Embryonic facial prominence (tissue), 1 donor: Measurements from ENCODE around the gene ALOXE3.

Source experiments
- DNase-seq: peaks from one replicate; pipeline ENCODE4 v3.0.0-alpha.2; 2016; ENCODE audit errors: extremely low spot score

ALOXE3 gene

DNA sequence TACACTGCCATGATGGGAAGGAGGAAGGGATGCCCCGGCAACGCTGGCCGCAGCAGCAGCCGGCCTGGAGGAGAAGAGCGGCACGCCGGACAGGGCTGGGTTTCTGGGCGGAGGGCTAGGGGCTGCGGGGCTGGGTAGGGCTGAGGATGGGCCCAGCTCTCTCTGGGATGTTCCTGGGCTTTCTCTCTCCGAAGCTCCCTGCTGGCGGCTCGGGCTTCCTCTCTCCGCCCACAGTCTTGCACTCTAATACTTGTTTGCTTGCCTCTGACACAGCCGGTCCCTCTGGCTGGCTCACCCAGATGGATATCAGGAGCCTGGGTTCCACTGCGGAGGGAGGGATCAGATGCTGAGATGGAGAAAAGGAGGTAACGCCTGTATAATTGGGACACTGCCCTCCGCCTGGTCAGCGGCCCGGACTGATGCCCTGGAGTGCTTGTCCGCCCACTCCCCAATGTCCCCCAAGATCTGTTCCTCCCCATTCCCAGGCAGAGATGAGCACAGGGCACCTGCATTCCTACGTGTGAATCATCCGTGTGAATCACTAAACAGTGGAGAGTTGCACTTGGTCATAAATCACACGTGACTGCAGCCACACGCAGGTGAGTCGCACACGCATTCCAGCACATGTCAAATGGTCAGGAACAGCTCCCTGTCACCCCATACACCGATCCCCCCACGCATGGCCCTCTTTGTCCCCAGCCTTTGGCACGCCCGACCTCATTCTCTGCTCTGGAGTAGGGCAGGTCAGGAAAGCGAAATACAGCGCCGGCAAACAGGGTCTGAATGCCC is at the start of gene ALOXE3:
TSS of gene ALOXE3 (minus strand) at position 535 of the 789 bp plus-strand sequence. CDS start at position 11, 524 bp downstream.
- no peak for DNase-seq

DNA sequence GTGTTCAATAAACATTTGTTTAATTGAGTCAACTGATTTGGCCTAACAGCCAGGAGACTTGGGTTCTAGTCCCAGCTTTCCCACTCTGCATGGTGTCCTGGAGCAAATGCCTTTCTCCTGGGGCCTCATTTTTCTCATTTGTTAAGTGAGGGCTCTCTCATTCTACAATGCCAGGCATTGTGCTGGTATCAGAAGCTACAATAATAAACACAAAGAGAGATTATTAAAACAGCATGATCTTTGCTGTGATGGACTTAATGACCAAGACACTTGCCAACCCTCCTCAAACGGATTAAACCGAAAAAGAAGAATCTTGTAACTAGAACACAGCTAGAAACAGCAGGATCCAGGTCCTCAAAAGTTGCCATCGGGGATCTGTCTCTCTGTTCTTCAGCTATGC is 49.2 kb upstream of the ALOXE3 start:
- DNase-seq: no peak

DNA sequence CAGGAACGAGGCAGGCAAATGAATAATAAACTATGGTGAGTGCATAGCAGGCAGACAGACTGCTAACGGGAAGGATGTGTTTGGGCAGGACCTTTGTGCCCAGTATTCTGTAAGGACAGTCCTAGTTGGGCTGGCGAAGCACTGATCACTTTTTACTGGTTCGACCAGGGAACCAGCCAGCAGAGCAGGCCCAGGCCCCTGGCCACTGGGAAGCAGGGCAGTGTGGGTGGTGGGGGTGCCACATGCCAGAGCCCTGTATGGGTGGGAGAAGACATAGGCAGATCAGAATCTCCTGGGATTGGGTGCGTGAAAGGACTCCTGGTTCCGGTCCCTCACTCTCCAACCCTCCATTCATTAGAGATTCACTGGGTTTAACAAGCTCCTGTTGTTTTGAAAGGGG is 48.4 kb upstream of the ALOXE3 start:
- DNase-seq: no peak

DNA sequence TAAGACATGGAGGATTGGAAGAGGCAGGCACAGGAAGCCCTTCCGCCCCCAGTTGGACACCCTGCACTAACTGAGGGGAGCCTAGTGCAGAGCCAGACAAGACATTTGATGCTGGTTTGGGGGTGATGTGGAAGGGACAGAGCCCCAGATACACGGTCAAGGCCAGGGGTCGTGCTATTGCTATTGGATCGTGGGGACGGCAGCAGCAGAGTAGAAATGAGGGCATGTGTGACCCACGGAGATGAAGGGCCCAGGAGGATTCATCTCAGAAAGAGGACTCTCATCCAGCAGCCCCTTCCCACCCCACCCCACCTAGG is 46.5 kb upstream of the ALOXE3 start:
- DNase-seq: no peak

DNA sequence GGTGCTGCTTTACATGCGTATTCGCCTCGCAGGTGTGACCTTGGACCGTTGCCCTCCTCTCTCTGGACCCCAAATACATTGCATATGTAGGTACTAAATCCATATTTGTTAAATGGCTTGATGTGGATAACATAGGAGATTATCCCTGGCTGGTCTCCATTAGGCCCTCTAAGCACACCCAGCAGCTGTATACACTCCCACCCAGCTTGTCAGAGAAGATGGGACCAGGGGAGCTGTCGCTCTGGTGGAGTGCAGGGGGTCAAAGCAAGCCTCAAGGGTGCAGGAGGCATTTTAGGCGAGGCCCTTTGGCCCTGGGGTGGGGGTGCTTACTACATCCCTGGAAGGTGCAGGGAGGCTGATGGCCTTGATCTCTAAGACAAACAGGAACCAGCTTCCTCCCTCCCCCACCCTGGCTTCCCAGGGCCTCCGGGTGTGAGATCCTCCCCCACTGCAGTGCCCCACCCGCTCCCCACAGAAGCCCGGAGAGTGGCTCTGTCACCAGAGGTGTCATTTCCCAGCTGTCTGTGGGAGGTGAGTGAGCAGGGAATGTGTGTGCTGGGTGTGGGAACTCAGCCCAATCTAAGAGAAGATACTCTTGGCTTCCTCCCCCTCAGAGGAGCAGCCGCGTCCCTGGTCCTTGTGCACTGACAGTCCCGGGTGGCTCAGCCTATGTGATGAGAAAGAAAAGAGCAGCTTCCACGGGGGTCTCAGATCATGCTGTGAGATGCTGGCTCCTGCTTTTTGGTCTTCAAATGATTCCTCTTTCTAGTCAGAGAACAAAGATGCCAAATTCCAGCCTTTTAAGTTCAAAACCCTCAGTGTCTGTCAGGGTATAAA is 45.9 kb upstream of the ALOXE3 start:
- no peak for DNase-seq

DNA sequence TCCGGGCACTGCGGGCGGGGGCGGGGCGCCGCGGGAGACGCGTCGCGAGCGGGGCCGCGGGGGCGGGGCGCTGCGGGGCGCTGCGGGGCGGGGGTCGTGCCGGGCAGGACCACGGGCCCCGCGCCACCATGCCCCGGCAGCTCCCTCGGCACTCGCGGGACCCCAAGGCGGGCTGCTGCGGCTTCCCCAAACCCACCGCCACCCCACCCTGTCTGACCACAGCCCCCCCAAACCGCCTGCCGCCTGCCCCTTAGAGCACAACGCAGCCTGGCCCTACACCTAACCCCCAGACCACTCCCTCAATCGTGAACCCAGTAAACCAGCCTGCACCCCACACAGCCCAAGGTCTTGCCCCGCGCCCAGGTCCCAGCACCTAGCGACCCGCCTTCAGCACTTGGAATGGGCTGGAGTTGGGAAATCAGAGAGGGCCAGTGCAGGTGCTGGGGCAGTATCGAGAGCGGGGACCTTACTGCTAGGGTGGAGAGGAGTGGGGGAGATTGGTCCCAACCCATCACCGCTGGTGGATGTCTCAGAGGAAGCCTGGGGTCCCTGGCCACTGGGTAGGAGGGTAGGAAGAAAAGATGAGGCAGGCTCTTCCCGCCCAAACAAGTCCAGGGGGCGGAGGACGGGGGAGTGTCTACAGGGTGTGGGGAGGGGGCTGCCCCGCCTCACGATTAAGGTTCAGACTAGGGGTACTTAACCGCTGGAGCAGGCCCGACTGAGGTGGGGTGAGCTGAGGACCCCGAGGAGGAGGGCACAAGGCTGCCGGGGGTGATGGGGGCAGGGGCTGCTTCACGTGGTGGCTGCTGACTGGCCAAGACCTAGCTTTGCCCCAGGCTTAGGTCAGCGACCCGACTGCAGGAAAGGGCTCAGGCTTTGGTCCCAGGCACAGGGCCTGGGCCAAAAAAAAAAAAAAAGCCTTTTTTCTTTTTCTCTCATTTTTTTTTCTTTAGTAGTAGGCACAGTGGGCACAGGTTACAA is 45.0 kb upstream of the ALOXE3 start:
- DNase-seq: no peak

DNA sequence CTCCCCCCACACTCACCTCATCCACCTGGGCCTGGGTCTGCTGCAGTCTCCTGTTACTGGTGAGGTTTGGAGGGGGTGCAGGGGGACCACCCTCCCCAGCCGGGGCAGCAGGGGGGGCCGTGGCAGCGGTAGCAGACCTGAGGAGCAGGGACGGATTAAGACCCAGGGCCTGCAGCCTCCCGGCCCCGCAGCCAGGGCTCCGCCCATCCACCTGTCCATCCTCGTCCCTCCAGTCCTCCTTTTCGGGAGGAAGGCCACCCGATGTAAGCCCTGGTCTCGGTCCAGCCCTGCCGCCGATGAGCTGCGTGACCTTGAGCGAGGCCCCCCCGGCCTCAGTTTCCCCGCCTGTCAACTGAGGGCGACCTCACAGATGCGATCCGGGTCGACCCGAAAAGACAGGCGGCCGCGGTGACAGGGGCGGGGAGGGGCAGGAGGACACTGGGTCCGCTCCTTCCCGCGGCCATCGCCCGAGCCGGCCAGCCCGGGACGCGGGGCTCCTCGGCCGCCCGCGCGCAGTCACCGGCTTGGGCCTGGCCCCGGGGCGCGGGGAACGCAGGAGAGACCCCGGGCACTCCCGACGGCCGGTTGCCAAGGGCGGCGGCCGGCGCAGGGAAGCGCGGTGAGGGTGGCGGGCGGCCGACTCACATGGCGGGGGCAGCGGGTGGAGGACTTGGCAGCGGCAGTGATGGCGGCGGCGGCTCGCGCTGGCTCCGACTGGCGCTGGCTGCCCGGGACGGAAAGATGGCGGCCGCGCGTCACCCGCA is 44.1 kb upstream of the ALOXE3 start, which contains the start of gene VAMP2:
TSS of gene VAMP2 (minus strand) at position 716 of the 764 bp plus-strand sequence. CDS start at position 647, 69 bp downstream.
- no peak for DNase-seq

DNA sequence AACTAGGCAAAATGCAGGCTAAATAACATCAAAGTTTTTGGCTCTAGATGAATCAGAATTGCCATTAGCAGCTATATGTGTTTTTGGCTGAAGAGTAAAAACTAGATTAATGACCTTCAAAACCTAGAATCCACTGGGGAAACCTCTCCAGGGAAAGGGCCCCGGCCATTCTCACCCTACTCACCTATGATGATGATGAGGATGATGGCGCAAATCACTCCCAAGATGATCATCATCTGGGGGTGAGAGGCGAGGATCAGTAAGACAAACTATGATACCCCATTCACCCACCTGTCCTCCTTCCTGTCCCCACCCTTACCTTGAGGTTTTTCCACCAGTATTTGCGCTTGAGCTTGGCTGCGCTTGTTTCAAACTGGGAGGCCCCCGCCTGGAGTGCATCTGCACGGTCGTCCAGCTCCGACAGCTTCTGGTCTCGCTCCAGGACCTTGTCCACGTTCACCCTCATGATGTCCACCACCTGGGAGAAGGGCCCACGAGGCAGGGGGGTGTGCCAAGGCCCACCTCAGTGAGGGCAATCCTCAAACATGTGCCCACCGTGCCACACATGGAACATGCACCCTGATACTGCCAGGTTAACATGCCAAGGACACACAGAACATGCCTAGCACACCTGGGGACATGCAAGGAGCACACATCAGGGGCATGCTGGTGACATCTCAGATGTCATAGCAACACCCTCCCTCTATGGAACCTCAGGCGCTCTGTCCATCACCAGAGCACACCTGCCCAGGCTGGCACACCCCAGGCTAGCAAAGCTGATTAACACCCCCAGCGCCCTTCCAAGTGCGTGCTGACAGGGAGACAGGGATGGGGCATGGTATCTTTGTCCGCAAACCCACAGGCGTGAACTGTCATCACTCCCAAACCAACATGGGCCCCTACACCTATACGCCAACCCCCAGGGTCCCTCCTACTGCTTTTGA is 43.2 kb upstream of the ALOXE3 start:
- no peak for DNase-seq

DNA sequence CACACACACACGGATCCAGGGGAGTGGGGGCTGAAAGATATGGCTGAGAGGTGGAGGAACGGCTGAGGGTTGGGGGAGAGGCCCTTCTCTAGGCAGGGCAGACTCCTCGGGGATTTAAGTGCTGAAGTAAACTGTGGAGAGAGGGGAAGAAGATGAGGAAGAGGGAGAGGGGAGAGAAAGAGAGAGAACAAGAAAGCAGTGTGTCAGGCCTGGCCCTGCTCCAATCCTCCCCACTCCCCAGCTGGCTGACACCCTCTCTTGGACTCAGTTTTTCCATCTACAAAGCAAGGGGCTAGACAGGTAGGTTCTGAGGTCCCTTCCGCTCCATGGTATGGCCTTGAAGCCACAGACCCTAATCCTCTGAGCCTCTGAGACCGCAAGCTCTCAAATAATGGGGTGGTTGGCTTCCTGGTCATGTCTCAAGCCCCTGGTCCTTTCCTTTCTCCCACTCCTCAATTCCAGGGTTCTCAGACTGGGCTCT is 42.5 kb upstream of the ALOXE3 start:
- DNase-seq: no peak

DNA sequence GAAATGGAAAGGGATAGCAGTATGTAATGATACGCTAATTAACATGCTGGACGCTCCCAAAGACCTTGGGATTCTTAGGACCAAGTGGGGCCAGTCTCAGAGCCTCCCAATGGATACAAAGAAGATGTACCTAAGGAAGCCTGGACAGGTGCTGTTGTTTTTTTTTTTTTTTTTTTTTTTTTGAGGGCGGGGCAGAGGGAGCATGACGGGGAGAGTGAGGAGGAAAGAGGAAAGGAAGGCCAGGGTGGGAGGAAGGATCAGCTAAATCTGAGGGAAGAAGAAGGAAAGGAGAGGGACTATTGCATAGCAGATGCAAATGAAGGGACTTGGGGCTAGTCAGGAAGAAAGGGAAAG is 41.9 kb upstream of the ALOXE3 start:
- DNase-seq: no peak

DNA sequence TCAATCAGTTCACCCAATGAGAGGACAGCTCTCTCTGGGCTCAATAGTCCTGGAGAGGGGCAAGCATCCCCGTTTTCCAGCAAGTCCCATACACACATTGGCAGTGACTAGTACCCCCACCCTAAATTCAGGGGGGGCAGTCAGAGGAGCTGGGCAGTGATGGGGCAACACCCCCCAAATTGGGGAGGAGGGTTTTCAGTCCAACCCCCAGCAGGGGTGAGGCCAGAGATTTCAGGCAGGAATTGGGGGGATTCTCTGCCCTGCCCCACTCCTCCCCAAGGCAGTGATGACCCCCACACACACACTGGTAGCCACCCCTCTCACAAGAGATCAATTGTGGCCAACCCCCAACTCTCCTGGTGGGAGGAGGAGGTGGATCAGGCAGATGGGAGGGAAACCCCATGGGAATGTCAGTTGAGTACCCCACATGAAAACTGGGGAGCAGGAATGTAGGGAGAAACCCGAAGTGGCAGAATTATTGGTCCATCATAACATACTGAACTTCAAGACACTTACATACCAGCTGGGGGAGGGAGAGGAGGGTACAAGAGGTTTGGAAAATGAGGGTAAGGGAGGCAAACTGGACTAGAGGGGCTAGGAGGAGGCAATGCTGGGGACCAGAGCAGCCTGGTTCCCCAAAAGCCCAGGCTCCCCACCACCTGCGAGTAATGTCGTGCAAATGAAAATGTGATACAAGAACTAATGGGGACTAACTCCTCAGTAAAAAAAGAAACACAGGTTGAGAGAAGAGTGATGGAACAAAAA is 41.3 kb upstream of the ALOXE3 start:
- no peak for DNase-seq

DNA sequence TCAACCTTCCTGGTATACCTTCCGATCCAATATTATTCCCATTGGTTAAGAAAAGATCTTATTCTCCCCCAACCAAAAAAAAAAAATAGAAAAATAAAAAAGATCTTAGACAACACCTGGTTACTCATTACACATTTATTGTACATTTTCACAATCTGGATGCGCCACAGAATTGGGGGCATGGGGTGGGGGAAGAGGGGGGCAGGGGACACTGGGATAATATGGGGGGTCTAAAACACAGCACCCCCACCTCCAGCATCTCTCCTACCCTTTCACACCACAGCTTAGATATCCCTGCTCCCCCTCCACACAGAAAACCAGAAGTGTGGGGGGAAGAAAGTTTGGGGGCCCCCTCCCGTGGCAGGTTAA is 40.7 kb upstream of the ALOXE3 start:
- DNase-seq: no peak

DNA sequence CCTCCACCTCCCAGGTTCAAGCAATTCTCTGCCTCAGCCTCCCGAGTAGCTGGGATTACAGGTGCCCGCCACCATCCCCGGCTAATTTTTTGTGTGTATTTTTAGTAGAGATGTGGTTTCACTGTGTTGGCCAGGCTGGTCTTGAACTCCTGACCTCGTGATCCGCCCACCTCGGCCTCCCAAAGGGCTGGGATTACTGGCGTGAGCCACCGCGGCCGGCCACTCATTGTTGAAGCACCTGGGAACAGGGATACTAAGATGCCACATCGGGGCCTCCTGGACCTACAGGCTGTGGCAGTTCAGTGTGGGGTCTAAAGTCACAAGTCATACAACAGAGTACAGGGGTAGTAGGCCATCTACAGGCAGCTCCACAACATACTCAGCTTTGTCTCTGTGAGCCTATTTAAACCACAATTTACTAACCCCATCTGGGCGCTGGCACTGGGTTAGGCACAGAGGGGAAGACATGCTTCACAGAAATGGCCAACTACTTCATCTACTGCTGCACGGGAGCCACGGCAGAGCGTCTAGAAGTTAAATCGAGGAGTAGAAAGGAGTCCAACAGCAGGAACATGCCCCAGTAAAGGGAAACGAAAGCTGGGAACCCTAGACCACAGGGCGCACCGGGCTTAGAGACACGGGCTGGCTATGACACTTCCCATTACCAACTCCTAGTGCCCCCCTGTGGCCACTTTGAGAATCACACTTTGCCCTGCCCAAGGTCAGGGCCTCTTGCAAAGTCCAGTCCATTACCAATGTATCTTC is 40.1 kb upstream of the ALOXE3 start:
- DNase-seq: no peak

DNA sequence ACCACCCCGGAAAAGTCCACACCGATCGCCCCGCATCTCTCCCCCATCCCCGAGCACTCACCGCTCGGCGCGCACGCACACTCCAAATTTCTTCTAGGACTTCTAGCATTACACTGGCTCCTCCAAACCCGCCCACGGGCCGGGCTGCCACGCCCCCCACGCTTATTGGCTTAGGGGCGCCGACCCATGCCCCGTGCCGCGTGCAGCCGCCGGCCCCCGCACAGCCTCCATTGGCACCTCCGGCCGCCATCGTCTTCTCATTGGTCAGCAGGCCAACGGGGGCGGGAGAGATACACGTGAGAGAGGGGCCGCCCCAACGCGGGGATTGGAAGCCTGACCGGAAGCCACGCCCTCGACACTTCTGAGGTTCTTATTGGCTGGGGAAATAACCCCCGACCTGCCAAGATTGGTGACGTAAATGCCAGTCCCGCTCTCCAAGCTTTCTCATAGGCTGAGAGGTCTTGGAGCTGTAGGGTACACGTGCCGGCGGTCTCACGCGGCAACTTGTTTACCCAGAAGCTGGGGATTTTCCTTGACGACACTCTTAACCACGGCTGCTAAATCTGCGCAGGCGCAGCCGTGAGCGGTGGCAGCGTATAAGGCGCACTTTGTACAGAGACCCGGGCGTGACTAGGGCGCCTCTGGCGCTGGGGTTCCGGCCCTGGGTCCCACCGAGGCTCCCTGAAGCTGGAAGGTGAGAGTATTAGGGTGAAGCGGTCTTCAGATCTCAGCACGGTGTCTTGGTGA is 38.1 kb upstream of the ALOXE3 start:
- DNase-seq: peak; percentile 100

DNA sequence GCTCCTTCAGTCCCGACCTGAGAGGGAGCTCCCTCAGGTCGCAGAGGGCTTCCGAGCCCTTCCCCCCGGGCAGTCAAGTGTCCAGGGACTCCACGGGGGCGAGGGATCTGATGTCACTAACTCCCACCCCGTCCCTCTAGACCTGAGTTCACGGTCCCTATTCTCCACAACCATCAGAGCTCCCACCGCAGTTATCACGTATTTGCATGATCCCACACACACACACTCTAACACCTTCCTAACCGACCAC is 37.6 kb upstream of the ALOXE3 start:
- DNase-seq: no peak

DNA sequence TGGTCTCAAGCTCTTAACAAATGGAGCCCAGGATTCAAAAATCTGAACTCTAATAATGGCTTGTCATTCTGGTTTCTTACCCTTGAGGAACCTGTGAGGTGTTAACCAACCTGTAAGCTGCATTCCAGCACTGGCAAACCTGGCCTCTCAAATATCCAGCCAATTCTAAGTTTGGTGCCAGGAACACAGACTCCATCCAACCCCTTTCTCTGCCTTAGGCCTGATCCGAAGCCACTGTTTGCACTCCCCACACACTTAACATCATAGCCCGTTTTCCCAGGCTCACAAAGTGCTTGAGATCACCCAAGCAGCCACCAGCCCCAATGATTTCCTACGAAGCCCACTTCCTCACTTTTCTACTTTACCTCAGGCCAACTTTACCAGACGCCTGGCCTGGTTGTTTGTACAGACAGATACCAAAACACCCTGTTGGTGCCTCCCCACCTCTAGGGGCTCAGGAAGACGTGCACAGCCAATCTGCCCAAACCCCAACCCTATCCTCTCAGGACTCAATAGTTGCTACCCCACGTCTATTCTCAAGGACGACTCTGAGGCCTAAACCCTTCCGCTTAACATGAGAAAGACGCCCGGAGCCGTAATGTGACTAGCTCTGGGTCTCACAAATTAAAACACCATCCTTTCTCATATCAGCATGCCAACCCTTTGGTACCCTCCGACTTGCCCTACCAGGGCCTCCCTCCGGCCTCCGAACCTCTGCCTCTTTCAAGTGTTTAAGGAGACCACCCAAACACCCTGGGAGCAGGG is 37.1 kb upstream of the ALOXE3 start:
- no peak for DNase-seq

DNA sequence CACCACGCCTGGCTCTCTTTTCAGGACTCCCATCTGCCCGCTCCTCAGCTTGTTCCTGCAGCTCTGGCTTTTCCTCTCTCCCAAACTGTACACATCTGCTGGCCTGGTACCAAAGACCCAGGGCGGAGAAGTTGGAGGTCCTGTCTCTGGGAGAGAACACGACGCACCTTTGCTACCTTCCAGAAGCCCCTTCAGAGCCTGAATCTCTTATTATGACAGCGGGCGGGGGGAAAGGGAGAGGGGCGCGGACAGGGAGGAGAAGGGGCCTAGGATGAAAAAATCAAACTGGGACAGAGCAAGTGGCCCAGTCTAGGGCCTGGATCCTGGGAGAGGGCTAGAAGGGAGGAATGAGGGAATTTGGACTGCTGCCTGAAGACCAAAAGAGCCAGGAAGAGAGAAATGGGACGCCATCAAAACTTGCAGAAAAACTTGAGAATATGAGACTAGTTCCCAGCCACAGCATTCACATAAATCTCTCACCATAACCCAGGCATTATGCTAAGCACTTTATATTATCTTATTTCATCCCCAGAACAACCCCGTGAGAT is 36.4 kb upstream of the ALOXE3 start:
- DNase-seq: no peak
